Measurements from ENCODE around the gene ANGEL1.

DNA sequence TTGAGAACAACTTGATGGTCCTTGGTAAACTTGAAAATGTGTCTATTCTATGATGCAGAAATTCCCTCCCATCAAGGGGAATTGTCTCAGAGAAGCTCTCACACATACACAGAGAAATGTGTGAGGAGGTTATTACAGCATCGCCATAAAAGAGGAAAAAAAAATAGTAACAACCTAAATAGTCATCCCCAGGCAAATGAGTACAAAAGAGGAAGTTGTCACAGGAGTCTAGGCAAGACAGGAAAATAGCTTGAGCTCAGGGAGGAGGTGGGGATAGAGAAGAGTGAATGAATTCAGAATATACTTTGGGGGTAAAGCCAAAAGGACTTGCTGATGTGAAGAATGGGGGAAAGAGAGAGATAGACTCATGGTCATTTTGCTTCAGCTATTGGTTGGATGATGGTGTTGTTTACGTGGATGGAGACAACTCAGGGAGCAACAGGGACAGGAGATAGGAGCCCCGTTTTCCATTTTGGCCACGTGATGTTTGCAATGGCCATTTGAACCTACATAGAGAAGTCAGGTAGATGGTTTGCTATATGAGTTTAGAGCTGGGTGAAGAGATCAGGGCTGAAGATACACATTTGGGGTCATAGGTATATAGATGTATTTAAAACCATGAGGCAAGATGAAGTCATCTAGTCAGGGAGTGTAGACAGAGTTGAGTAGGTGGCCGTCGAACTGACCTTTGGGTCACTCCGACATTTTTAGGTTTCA lies 33.8 kb upstream of the ANGEL1 start:
- TF ChIP-seq, protein P1, sequence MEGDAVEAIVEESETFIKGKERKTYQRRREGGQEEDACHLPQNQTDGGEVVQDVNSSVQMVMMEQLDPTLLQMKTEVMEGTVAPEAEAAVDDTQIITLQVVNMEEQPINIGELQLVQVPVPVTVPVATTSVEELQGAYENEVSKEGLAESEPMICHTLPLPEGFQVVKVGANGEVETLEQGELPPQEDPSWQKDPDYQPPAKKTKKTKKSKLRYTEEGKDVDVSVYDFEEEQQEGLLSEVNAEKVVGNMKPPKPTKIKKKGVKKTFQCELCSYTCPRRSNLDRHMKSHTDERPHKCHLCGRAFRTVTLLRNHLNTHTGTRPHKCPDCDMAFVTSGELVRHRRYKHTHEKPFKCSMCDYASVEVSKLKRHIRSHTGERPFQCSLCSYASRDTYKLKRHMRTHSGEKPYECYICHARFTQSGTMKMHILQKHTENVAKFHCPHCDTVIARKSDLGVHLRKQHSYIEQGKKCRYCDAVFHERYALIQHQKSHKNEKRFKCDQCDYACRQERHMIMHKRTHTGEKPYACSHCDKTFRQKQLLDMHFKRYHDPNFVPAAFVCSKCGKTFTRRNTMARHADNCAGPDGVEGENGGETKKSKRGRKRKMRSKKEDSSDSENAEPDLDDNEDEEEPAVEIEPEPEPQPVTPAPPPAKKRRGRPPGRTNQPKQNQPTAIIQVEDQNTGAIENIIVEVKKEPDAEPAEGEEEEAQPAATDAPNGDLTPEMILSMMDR (IDR thresholded peaks at IDR 0.05; ENCODE audit: insufficient read depth, low read length) = no peak
- TF ChIP-seq POLR2AphosphoS5 (IDR thresholded peaks at IDR 0.05; ENCODE audit: low read depth) (no peak), SPI1 (IDR thresholded peaks at IDR 0.05; ENCODE audit: borderline replicate concordance, low read depth) (no peak), GABPA (IDR thresholded peaks at IDR 0.05; ENCODE audit: low read depth) (no peak)
- TF ChIP-seq, protein P2, sequence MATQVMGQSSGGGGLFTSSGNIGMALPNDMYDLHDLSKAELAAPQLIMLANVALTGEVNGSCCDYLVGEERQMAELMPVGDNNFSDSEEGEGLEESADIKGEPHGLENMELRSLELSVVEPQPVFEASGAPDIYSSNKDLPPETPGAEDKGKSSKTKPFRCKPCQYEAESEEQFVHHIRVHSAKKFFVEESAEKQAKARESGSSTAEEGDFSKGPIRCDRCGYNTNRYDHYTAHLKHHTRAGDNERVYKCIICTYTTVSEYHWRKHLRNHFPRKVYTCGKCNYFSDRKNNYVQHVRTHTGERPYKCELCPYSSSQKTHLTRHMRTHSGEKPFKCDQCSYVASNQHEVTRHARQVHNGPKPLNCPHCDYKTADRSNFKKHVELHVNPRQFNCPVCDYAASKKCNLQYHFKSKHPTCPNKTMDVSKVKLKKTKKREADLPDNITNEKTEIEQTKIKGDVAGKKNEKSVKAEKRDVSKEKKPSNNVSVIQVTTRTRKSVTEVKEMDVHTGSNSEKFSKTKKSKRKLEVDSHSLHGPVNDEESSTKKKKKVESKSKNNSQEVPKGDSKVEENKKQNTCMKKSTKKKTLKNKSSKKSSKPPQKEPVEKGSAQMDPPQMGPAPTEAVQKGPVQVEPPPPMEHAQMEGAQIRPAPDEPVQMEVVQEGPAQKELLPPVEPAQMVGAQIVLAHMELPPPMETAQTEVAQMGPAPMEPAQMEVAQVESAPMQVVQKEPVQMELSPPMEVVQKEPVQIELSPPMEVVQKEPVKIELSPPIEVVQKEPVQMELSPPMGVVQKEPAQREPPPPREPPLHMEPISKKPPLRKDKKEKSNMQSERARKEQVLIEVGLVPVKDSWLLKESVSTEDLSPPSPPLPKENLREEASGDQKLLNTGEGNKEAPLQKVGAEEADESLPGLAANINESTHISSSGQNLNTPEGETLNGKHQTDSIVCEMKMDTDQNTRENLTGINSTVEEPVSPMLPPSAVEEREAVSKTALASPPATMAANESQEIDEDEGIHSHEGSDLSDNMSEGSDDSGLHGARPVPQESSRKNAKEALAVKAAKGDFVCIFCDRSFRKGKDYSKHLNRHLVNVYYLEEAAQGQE (IDR thresholded peaks at IDR 0.05; ENCODE audit: insufficient replicate concordance, low read depth) = no peak
